Stimulated activated CD4-positive, alpha-beta T cell treated with anti-CD3 and anti-CD28 coated beads, Interleukin-4, amount 100 ng/mL, for 48 hours (primary cell): ENCODE results near the gene TRAF2.
"Not testable (repeated sequence)": the region's sequence is repeated elsewhere in the genome, so short reads cannot be mapped to it uniquely, and the experiment has no call there.

ENCODE experiments used
- DNase-seq, 2 donors: peaks; one replicate each; pipeline ENCODE4 v3.0.0-alpha.2; 2020; ENCODE audit warnings: low read depth in 2 of 2

Gene TRAF2, protein sequence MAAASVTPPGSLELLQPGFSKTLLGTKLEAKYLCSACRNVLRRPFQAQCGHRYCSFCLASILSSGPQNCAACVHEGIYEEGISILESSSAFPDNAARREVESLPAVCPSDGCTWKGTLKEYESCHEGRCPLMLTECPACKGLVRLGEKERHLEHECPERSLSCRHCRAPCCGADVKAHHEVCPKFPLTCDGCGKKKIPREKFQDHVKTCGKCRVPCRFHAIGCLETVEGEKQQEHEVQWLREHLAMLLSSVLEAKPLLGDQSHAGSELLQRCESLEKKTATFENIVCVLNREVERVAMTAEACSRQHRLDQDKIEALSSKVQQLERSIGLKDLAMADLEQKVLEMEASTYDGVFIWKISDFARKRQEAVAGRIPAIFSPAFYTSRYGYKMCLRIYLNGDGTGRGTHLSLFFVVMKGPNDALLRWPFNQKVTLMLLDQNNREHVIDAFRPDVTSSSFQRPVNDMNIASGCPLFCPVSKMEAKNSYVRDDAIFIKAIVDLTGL

DNA sequence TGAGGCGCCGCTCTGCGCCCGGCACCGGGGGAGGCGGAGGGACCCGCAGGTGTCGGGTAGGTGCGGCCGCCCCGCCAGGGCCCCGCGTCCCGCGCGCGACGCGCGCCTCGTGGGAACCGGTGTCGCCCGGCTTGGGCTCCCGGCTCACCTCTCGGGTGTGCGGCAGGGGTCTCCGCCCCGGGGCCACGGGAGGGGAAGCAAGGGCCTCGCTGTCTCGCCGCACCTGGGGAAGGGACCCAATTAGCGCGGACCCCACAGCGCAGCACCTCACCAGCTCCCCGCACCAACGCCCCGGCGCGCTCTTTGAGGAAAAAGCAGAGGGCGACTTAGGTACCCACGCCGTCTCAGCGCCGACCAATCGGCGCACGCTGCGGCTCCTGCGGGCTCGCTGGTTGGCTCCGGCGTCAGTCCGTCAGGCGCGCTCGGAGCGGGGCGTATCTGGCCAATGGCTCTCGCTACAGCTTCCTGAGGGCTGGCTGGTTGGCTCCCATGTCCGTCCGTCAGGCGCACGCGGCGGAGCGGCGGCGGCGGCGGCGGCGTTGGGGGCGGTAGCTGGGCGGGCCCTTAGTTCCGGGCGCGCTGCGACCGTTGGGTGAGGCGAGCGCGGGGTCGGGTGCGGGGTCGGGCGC is at the start of gene TRAF2:
TRAF2 (plus strand) TSS at position 567 of the 629 bp plus-strand sequence. CDS start 12,225 bp downstream, outside the sequence.
- peak; percentile 97 for DNase-seq

DNA sequence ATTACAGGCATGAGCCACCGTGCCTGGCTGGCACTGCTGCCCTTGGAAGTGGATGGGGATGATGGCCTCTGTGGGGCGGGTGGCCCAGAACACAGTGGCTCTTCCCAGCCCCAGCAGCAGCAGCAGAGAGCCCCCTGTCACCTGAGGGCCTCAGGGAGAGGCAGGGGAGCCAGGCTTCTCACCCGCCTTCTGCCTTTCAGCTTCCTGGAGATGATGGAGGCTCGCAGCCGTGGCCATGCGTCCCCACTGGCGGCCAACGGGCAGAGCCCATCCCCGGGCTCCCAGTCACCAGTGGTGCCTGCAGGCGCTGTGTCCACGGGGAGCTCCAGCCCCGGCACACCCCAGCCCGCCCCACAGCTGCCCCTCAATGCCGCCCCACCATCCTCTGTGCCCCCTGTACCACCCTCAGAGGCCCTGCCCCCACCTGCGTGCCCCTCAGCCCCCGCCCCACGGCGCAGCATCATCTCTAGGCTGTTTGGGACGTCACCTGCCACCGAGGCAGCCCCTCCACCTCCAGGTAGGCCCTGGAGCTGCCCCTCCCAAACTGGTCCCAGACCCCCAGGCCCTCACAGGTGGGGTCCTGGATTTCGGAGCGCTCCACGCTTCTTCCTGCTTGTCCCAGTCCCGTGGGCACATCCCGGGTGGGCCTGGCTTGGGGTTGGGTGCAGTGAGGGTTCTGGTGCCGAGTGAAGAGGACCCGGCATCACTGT is 49.0 kb upstream of the TRAF2 start:
- no peak for DNase-seq

DNA sequence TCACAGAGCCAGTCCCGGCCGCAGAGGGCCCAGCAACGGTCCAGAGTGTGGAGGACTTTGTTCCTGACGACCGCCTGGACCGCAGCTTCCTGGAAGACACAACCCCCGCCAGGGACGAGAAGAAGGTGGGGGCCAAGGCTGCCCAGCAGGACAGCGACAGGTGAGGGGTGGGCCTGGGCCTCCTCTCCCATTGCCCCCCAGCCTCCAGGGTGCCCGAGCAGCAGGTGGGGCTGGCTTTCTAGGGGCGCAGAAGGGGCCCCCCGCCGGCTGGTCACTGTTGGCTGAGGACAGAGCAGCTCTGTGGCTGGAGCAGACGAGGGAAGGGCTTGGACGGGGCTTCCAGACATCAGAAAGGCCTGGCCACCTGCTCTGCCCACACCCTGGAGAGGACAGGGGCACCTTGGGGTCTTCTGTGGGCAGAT is 48.4 kb upstream of the TRAF2 start:
- DNase-seq, result not testable (repeated sequence)

DNA sequence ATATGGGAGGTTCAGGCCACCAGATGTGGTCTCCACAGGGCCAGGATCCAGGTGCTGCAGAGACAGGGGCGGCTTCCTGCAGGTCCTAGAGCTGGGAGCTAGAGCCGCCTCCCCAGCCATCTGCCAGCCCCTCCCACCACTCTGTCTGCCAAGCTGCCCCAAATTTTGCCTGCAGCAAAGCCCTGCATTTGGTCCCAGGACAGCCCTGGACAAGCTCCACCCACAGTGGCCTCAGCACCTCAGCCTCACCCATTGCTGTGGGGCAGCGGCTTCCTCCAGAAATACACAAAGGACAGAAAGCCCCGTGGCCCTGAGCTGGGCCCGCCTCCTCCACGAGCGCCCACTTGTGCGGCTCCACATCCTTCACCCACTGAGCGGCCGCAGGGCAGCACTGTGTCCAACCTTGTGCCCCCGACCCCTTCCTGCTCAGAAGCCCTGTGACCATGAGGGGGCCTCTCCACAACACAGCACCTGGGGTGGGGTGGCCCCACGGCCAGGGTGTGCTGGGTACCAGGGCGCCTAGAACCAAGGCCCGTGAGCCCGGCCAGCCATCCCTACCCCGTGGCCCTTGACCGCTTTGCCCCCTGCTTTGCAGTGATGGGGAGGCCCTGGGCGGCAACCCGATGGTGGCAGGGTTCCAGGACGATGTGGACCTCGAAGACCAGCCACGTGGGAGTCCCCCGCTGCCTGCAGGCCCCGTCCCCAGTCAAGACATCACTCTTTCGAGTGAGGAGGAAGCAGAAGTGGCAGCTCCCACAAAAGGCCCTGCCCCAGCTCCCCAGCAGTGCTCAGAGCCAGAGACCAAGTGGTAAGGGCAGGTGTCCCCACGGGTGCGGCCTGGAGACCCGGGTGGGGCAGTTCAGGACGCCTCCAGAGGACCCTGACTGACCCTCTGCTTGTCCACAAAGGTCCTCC is 47.7 kb upstream of the TRAF2 start:
- no peak for DNase-seq

DNA sequence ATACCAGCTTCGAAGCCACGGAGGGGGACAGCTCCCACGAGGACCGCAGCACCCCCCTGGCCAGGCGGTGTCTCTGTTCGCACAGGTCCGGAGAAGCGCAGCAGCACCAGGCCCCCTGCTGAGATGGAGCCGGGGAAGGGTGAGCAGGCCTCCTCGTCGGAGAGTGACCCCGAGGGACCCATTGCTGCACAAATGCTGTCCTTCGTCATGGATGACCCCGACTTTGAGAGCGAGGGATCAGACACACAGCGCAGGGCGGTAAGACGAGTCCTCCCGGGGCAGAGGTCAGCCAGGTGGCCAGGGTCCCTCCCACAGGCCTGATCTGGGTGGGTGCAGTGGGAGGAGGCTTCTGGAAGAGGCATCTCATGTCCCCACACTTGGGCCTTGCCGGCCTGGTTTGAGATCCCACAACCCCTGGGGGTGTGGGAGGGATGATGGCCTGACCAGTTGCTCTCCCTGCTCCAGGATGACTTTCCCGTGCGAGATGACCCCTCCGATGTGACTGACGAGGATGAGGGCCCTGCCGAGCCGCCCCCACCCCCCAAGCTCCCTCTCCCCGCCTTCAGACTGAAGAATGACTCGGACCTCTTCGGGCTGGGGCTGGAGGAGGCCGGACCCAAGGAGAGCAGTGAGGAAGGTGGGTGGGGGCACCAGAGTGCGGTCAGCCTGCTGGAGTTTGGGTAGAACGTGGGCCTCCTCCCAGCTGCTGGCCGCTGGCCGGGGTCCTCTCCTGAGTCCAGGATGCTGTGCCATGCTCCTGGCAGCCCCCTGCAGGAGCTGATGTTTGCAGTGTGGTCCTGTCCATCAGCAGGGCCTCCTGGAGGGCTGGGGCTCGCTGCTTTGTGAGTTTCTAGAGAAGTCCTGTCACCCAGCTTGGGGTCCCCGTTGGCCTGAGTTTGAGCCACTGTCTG is 46.8 kb upstream of the TRAF2 start:
- no peak for DNase-seq

DNA sequence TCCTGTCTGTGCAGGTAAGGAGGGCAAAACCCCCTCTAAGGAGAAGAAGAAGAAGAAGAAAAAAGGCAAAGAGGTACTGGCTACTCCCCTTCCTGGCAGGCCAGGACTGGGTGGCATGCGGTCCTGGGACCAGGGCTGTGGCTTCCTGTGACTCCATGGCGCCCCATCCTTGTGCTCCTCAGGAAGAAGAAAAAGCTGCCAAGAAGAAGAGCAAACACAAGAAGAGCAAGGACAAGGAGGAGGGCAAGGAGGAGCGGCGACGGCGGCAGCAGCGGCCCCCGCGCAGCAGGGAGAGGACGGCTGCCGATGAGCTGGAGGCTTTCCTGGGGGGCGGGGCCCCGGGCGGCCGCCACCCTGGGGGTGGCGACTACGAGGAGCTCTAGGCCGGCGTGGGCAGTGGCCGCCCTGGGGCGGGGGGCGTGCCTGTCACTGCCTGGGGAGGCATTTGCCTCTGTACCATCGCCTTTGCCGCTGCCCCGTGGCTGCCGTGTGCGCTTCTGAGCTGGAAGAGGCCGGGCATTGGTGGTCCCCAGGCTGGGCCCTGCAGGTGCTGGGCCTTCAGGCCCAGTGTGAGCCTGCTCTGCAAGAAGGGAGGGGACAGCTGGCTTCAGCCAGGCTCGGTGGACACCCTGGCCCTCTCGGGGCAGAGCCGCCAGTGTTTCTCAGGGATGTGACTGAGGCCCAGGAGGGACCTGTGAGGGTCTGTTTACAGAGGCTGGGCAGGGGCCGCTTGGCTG is 46.0 kb upstream of the TRAF2 start:
- no peak for DNase-seq

DNA sequence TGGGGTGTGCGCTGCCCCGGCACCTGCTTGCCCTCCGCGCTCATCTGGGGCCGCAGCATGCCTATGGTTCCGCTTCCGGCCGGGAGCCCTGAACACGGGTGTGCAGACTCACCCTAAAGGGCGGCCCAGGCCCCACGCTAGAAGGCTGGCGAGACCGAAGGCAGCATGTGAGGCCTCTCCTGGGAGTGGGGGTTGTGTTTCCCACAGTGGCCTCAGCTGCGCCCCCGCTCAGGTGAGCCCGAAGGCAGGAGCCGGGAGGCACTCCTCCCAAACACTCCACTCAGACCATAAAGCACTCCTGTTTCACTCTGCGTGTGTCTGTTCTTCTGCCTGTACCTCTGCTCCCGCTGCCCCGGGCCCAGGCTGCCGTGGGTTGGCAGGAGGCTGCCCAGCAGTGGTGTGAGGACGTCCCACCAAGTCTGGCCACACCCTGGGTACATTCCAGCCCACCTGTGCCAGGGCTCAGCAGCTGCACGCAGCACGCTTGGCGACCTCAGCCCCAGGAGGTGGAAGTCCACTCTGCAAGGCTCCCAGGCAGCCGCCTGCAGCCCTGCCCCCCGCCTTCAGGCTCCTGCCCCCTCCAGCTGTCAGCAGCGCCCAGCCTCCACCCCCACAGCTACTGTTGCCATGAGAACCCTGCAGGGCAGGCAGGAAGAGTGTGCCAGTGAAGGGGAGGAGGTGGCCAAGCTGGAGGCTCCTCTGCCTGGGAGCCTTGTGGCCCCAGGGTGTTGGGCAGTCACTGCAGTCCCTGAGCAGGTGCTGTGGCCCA is 45.3 kb upstream of the TRAF2 start:
- DNase-seq, result no peak

DNA sequence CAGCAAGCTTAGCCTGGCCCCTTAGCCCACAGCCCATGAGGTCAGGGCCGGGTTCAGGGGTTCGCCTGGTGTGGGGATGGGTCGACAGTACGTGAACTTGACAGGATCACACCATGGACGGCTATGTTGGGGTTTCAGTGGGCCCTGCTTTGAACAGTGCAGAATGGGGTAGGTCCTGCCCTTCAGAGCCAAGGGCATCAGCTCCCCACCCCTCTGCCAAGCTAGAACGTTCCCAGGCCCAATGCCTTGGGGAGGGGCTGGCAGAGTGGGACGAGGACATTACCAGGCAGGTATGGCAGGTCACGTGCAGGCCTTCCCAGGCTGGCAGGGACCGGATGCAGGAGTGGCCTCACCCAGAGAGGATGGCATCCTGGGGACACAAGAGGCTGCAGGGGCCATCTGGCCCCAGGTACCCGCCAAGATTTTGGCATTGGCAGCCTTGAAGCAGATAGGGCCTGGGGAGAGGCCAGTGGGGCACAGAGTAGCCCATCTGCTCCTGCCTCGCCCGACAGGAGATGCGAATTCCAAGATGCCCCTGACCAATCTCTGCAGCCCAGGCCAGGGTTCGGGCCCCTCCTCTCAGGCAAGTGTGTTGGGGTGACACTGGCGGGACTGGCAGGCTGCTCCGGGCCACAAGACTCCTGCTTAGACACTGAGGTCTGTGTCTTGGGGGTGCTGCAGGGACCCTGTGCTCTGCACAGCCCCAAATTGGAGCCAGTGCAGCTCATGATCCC is 44.5 kb upstream of the TRAF2 start:
- DNase-seq, result not testable (repeated sequence)

DNA sequence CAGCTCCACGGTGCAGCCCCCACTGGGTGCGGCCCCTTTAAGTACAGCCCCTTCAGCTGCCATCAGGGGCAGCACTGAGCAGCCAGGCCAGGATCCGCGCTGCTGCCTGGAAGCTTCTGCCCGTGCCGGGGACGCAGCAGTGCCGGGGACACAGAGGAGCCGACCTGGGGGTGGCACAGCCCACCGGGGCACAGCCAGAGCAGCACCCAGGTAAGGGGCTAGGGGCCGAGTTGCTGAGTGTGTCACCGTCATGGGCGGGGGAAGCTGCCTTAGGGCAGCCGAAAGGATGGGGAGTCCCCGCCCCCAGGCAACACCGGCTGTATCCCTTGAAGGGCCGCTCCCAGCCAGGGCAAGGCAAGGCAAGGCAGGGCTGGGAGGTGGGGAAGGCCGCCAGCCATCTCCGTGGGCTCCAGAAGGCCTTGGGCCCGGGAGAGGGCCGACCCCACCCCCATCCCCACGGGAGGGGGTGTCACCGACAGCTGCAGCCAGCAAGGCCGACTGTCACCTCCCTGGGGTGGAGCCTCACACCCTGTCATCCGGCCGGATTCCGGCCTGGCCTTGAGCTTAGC is 43.9 kb upstream of the TRAF2 start, which contains the start of gene AJM1:
AJM1 (plus strand) TSS at position 99 of the 569 bp plus-strand sequence. CDS start 1,937 bp downstream, outside the sequence.
- DNase-seq, result peak; percentile 73 to 78

DNA sequence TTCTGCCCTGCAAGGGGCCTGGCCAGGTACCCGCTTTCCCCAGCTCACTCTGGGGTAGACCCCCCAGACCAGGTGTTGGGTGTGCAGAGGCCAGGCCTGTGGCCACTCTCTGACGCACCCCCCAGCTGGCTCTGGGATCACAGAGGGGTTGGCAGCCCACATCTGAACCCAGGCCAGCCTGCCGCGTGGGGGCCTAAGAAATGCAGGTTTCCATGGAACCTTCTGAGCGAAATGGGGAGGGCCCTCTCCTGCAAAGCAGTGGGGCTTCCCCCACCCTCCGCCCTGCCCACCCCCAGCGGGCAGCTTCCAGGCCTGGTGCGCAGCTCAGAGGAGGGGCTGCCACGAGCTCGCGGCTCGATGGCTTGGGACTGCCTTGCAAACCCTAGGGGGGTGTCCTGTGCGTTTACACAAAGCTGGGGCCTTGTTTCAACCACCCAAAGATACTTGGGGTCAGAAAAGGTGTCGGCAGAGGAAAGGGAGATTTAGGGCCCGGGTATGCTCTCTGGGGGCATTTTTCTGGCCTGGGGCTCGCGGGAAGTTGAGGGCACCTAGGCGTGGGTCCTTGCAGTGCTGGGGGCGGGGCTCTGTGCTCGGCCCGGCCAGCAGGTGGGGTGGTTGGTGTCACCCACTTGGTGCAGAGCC is 43.0 kb upstream of the TRAF2 start:
- not testable (repeated sequence) for DNase-seq

DNA sequence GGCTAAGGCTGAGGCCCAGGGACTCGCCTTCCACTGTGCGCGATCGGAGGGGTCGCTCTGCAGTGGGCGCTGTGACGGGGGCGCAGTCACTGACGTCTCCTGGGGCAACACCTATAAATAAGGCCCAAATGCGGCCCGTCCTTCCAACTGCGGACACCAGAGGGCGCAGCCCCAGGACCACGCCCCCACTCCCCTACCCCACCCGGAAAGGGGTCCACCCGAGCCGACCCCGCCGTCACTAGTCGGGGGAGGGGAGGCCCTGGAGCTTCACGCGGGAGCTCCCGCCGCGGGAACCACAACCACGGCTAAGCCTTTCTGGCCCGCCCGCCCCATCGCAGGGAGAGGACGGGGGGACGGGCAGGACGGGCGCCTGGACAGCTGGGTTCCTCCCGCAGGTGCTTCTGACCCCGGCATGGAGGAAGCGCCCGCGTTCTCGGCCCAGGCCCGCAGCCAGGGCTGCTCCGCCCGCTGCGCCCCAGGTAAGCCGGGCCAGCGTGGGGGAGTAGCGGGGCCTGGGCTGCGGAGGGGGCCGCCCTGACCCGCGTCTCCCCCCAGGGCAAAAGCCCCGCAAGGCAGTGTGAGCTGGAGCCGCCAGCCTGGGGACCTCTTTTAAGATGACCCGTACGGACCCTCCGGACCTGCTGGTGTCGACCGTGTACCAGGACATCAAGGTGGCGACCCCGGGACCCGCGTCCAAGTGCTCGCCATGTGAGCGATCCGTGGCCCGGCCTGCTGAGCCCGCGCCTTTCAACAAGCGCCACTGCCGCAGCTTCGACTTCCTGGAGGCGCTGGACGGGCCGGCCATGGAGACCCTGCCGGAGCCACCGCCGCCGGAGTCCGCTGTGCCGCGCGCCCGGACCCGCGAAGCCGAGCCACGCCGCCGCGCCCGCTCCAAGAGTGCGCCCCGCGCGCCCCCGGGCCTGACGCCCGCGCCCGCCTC is 42.2 kb upstream of the TRAF2 start:
- peak; percentile 53 to 62 for DNase-seq

DNA sequence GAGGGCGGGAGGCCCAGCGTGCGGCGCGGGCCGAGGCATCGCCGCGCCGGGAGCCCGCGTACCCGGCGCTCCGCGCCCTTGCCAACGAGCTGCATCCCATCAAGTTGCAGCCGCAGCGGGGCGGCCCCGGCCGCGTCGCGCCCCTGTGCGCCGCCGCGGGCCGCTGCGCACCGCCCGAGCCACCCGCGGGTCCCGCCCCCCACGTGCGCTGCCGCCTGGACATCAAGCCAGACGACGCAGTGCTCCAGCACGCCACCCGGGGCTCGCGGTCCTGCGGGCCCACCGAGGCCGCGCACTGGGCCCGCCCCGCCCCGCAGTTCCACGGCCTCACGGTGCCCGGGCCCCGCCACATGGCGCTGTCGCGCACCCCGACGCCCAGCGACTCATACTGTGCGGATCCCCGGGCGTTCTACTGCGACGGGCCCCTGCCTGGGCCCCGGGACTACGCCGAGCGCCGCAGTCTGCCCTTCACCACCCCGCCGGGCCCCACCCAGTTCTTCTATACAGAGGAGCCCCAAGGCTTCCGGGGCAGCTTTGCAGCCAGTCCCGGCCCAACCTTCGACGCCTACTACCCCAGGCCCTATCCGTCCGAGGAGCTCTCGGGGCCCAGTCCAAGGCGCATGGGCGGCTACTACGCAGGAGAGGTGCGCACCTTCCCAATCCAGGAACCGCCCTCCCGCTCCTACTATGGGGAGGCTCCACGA is 41.4 kb upstream of the TRAF2 start:
- DNase-seq, result no peak

DNA sequence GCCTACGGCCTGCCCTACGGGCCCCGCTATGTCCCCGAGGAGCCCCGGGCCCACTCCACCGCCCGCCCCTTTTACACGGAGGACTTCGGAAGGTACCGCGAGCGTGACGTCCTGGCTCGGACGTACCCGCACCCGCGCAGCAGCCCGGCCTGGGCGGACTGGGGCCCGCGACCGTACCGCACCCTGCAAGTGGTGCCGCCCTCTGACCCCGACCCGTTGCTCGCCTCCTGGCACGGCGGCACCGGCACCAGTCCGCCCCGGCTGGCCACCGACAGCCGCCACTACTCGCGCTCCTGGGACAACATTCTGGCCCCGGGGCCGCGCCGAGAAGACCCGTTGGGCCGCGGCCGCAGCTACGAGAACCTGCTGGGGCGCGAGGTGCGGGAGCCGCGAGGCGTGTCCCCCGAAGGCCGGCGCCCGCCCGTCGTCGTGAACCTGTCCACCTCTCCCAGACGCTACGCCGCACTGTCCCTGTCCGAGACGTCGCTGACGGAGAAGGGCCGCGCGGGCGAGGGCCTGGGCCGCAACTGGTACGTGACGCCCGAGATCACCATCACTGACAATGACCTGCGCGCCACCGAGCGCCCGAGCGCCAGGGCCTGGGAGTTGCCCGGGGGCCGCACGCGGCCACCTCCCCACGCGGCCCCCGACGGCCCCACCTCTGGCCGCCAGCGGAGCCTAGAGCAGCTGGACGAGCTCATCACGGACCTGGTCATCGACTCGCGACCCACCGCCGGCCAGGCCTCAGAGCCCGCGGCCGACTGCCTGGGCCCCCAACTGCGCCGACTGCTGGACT is 40.7 kb upstream of the TRAF2 start:
- DNase-seq, result no peak

DNA sequence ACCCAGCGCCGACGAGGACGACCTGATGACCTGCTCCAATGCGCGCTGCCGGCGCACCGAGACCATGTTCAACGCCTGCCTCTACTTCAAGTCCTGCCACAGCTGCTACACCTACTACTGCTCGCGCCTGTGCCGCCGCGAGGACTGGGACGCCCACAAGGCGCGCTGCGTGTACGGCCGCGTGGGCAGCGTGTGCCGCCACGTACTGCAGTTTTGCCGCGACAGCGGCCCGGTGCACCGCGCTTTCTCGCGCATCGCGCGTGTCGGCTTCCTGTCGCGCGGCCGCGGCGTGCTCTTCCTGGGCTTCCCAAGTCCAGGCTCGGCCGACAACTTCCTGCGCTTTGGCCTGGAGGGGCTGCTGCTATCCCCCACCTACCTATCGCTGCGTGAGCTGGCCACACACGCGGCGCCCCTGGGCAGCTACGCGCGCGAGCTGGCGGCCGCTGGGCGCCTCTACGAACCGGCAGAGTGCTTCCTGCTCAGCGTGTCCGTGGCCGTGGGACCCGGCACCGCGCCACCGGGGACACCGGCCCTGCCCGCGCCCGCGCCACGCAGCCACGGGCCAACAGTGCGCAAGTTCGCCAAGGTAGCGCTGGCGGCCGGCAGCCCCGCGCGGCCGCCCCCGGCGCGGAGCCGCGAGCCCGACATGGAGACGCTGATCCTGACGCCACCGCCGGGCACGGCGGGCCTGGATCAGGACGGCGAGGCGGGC is 39.8 kb upstream of the TRAF2 start:
- no peak for DNase-seq
